Neural cell (in vitro differentiated cells): ENCODE measurements around the gene KDM4C. TPM values are rescaled to one million over a fixed set of nuclear protein-coding genes. Genes with fewer than 3 reads are reported as not detected.

ENCODE experiments used
- H2AFZ ChIP-seq: fragments of 200-600, 300-800 bp; sonication (generic), shearing (Covaris generic); 2 replicates; pipeline ENCODE4 v1.6.0; 2014; ENCODE audit warnings: low read depth, mild to moderate bottlenecking, antibody characterized with exemption, low read length, moderate library complexity
- H3F3A ChIP-seq: fragments of 200-600 bp; shearing (Covaris generic); 2 replicates; pipeline ENCODE4 v1.6.1; 2016; ENCODE audit warnings: mild to moderate bottlenecking, moderate library complexity, mixed read lengths, antibody characterized with exemption, low read length; ENCODE audit not compliant: insufficient read depth, poor library complexity, severe bottlenecking
- H3K27ac ChIP-seq: fragments of 200-600, 300-800 bp; sonication (generic), shearing (Covaris generic); 2 replicates; pipeline ENCODE4 v1.5.1; 2014; ENCODE audit warnings: mild to moderate bottlenecking, low read length, moderate library complexity
- H3K27me3 ChIP-seq: fragments of 300-800, 200-600 bp; sonication (generic), shearing (Covaris generic); 2 replicates; pipeline ENCODE4 v1.6.0; 2014; ENCODE audit warnings: mild to moderate bottlenecking, low read depth, low read length, moderate library complexity; ENCODE audit not compliant: insufficient read depth
- H3K36me3 ChIP-seq: fragments of 300-800, 200-600 bp; sonication (generic), shearing (Covaris generic); 2 replicates; pipeline ENCODE4 v1.5.1; 2014; ENCODE audit warnings: mild to moderate bottlenecking, antibody characterized with exemption, low read length, moderate library complexity; ENCODE audit not compliant: insufficient read depth
- H3K4me2 ChIP-seq: fragments of 300-800, 200-600 bp; sonication (generic), shearing (Covaris generic); 2 replicates; pipeline ENCODE4 v1.6.0; 2014; ENCODE audit warnings: mild to moderate bottlenecking, low read length
- H3K4me3 ChIP-seq: fragments of 300-800, 200-600 bp; sonication (generic), shearing (Covaris generic); 2 replicates; pipeline ENCODE4 v1.5.1; 2014; ENCODE audit warnings: mild to moderate bottlenecking, low read length, moderate library complexity
- H3K79me2 ChIP-seq: fragments of 200-600 bp; shearing (Covaris generic); replicated peaks from 2 replicates; pipeline ENCODE4 v1.6.0; 2014; ENCODE audit warnings: mild to moderate bottlenecking, low read length, moderate library complexity; ENCODE audit not compliant: insufficient read depth
- H3K9ac ChIP-seq: fragments of 300-800, 200-600 bp; sonication (generic), shearing (Covaris generic); 2 replicates; pipeline ENCODE4 v1.6.1; 2016; ENCODE audit warnings: mild to moderate bottlenecking, low read length, mixed read lengths
- H3K9me2 ChIP-seq: fragments of 200-600 bp; shearing (Covaris generic); 2 replicates; pipeline ENCODE4 v1.6.1; 2016; ENCODE audit warnings: mild to moderate bottlenecking, low read length, mixed read lengths; ENCODE audit not compliant: insufficient read depth
- H3K9me3 ChIP-seq: fragments of 200-600, 300-800 bp; sonication (generic), shearing (Covaris generic); 2 replicates; pipeline ENCODE4 v1.6.1; 2016; ENCODE audit warnings: mild to moderate bottlenecking, mixed run types, low read length, moderate library complexity, mixed read lengths
- H4K20me1 ChIP-seq: fragments of 200-600 bp; shearing (Covaris generic); 2 replicates; pipeline ENCODE4 v1.6.1; 2016; ENCODE audit warnings: mild to moderate bottlenecking, mixed run types; ENCODE audit not compliant: insufficient read depth
- CTCF ChIP-seq: fragments of 450-650 bp; IDR thresholded peaks from 2 replicates; pipeline ENCODE4 v1.5.1; 2014; ENCODE audit warnings: antibody characterized with exemption, mild to moderate bottlenecking, moderate library complexity; ENCODE audit not compliant: poor library complexity, severe bottlenecking
- EP300 ChIP-seq: fragments of 450-650 bp; conservative IDR thresholded peaks from 2 replicates; pipeline ENCODE4 v1.6.1; 2014; ENCODE audit warnings: antibody characterized with exemption, mild to moderate bottlenecking, moderate library complexity; ENCODE audit not compliant: poor library complexity, severe bottlenecking
- EZH2 ChIP-seq: fragments of 200-600, 300-800 bp; shearing (Covaris generic), sonication (generic); IDR thresholded peaks from 2 replicates; pipeline ENCODE4 v1.6.1; 2014; ENCODE audit warnings: antibody characterized with exemption, low read length, borderline replicate concordance, mild to moderate bottlenecking; ENCODE audit not compliant: insufficient read depth, poor library complexity, severe bottlenecking
- MXI1 ChIP-seq: fragments of 450-650 bp; conservative IDR thresholded peaks from 2 replicates; pipeline ENCODE4 v1.6.1; 2014; ENCODE audit warnings: antibody characterized with exemption, mild to moderate bottlenecking; ENCODE audit not compliant: poor library complexity, severe bottlenecking
- POLR2AphosphoS5 ChIP-seq: IDR thresholded peaks from 2 replicates; pipeline ENCODE4 v1.6.1; 2012
- RAD21 ChIP-seq: fragments of 450-650 bp; conservative IDR thresholded peaks from 2 replicates; pipeline ENCODE4 v1.6.1; 2014; ENCODE audit warnings: antibody characterized with exemption, mild to moderate bottlenecking, moderate library complexity
- REST ChIP-seq: IDR thresholded peaks from 2 replicates; pipeline ENCODE4 v1.6.1; 2012; ENCODE audit warnings: borderline replicate concordance
- SMC3 ChIP-seq: fragments of 450-650 bp; conservative IDR thresholded peaks from 2 replicates; pipeline ENCODE4 v1.6.1; 2014; ENCODE audit warnings: antibody characterized with exemption, mild to moderate bottlenecking, moderate library complexity; ENCODE audit not compliant: poor library complexity
- TAF1 ChIP-seq: IDR thresholded peaks from 2 replicates; pipeline ENCODE4 v1.6.1; 2012; ENCODE audit warnings: low read depth
- polyA plus RNA-seq: library from polyadenylated mRNA; depleted of rRNA; stranded (reverse); fragments of >200 nt; gene quantifications from 2 replicates; pipeline ENCODE4 v1.2.3, GENCODE V29; 2014

The KDM4C gene
- polyA plus RNA-seq, 1 donor from 2014 or later, result 21.1 TPM

- H2AFZ ChIP-seq, result no peak overlapping the region
- no peaks in the 10 kb centered on the region for H3K79me2 ChIP-seq
- H3K4me3 ChIP-seq, result no peak overlapping the region
- H3K27me3 ChIP-seq, result no peaks in the 10 kb centered on the region
- no peak overlapping the region for H3K4me2 ChIP-seq
- no peaks in the 10 kb centered on the region for H3F3A ChIP-seq
- H3K9me3 ChIP-seq, result no peaks in the 10 kb centered on the region
- TF ChIP-seq CTCF, result no peak
- TF ChIP-seq SMC3, result no peak
- H4K20me1 ChIP-seq, result no peaks in the 10 kb centered on the region
- no peaks in the 10 kb centered on the region for H3K36me3 ChIP-seq
- no peaks in the 10 kb centered on the region for H3K9me2 ChIP-seq
- H3K27ac ChIP-seq, result no peak overlapping the region
- no peak overlapping the region for H3K9ac ChIP-seq
Measured at GRCh38 chr9:7212101-7212500, 454.3 kb downstream of the KDM4C start.

GRCh38 chr9:7216004-7216841, 458.4 kb downstream of the KDM4C start:
- Histone ChIP-seq H3K9me3 (no peaks in the 10 kb centered on the region), H4K20me1 (no peaks in the 10 kb centered on the region), H2AFZ (no peak overlapping the region), H3F3A (no peaks in the 10 kb centered on the region), H3K9ac (no peak overlapping the region), H3K79me2 (no peaks in the 10 kb centered on the region), H3K27me3 (no peaks in the 10 kb centered on the region), H3K36me3 (no peaks in the 10 kb centered on the region), H3K27ac (no peak overlapping the region), H3K4me3 (no peak overlapping the region), H3K9me2 (no peaks in the 10 kb centered on the region), H3K4me2 (no peak overlapping the region)
- no peak for TF ChIP-seq POLR2AphosphoS5
- no peak for TF ChIP-seq CTCF

GRCh38 chr9:7223981-7224380, 466.2 kb downstream of the KDM4C start:
- H2AFZ ChIP-seq, result no peak overlapping the region

More at GRCh38 chr9:7223981-7224380, 466.2 kb downstream of the KDM4C start:
- no peaks in the 10 kb centered on the region for H3K9me2 ChIP-seq
- no peaks in the 10 kb centered on the region for H3K36me3 ChIP-seq
- no peaks in the 10 kb centered on the region for H3K79me2 ChIP-seq
- no peaks in the 10 kb centered on the region for H3K9me3 ChIP-seq
- H3F3A ChIP-seq, result no peaks in the 10 kb centered on the region
- H4K20me1 ChIP-seq, result no peaks in the 10 kb centered on the region
- H3K4me2 ChIP-seq, result no peak overlapping the region
- no peaks in the 10 kb centered on the region for H3K27me3 ChIP-seq
- H3K9ac ChIP-seq, result no peak overlapping the region
- no peak overlapping the region for H3K27ac ChIP-seq
- TF ChIP-seq MXI1, result no peak
- no peak for TF ChIP-seq SMC3
- TF ChIP-seq POLR2AphosphoS5, result no peak
- TF ChIP-seq EZH2, result no peak
- no peak for TF ChIP-seq TAF1
- no peak for TF ChIP-seq REST
- TF ChIP-seq RAD21, result no peak
- no peak for TF ChIP-seq CTCF
- no peak for TF ChIP-seq EP300
- H3K4me3 ChIP-seq, result no peak overlapping the region
